ENCODE results near the gene CCDC183. TPM values are rescaled to one million over a fixed set of nuclear protein-coding genes. Genes with fewer than 3 reads are reported as not detected.
A peak's percentile ranks its signal among the peaks of the same experiment; 100 is the strongest.

CCDC183 gene
- total and polyA plus RNA-seq, 10 donors: 0.41 to 1.6 (median 0.69) TPM

GRCh38 chr9:136748201-136748600, 47.9 kb upstream of the CCDC183 start, which contains the start of gene LCN6:
LCN6 (minus strand) TSS chr9:136748525; CDS start chr9:136748483, 42 bp downstream.
- Histone ChIP-seq H3K27me3 (replicated peaks in 1 of 7) (peaks cover 0 to 19% (median under 1%) of the 10 kb centered on the region in 7 donors), H3K27ac (peak within 1 kb of the TSS in 6 of 8 donors; percentile 13 to 76 (median 61)), H3K9me3 (peaks cover 0 to 26% (median 23%) of the 10 kb centered on the region in 8 donors), H3K4me3 (no peak within 1 kb of the TSS), H3K36me3 (no peaks in the 10 kb centered on the region), H3K4me1 (peaks cover 12 to 57% (median 21%) of the 10 kb centered on the region in 6 donors)
- intact Hi-C loops (cut with DNase I; ENCODE audit: low total_unique reads): no loop called here
- TF ChIP-seq CTCF (IDR thresholded peaks at IDR 0.05 in 8 of 11, conservative IDR thresholded peaks at IDR 0.05 in 3 of 11) (no peak), POLR2AphosphoS5 (IDR thresholded peaks at IDR 0.05) (no peak), POLR2A (IDR thresholded peaks at IDR 0.05) (no peak)
- no peak for DNase-seq
- 57 to 74% (median 69%) methylated on average over 8 of the region's 8 CpGs for WGBS, 5 donors

GRCh38 chr9:136748666-136749611, 47.2 kb upstream of the CCDC183 start:
- peak; percentile 75 for DNase-seq
- no peaks in the 10 kb centered on the region for H3K36me3 ChIP-seq
- H3K4me1 ChIP-seq: peaks cover 12 to 58% (median 20%) of the 10 kb centered on the region in 6 donors
- intact Hi-C loops (cut with DNase I; ENCODE audit: low total_unique reads): no loop called here
- H3K27me3 ChIP-seq (replicated peaks in 1 of 7): peaks cover 0 to 12% (median 0%) of the 10 kb centered on the region in 7 donors
- 44 to 54% (median 51%) methylated on average over 15 to 21 of the region's 21 CpGs for WGBS, 5 donors
- peak overlapping the region in 6 of 8 donors; percentile 13 to 76 (median 61) for H3K27ac ChIP-seq
- H3K9me3 ChIP-seq: peaks cover 0 to 33% (median 24%) of the 10 kb centered on the region in 8 donors
- H3K4me3 ChIP-seq: no peak overlapping the region
- TF ChIP-seq CTCF (IDR thresholded peaks at IDR 0.05 in 8 of 11, conservative IDR thresholded peaks at IDR 0.05 in 3 of 11) (no peak), POLR2AphosphoS5 (IDR thresholded peaks at IDR 0.05) (peak in 2 of 3 donors; percentile 56 to 58)

- Histone ChIP-seq H3K27me3 (replicated peaks in 1 of 7) (peaks cover 0 to 9% (median 0%) of the 10 kb centered on the region in 7 donors), H3K36me3 (no peaks in the 10 kb centered on the region), H3K27ac (peak overlapping the region in 2 of 8 donors; percentile 56 to 76), H3K4me3 (no peak overlapping the region), H3K4me1 (peaks cover 12 to 64% (median 24%) of the 10 kb centered on the region in 6 donors), H3K9me3 (peaks cover 0 to 35% (median 24%) of the 10 kb centered on the region in 8 donors)
- intact Hi-C loops (cut with DNase I; ENCODE audit: low total_unique reads): no loop called here
- TF ChIP-seq CTCF (IDR thresholded peaks at IDR 0.05 in 8 of 11, conservative IDR thresholded peaks at IDR 0.05 in 3 of 11) (no peak), POLR2A (IDR thresholded peaks at IDR 0.05) (no peak), POLR2AphosphoS5 (IDR thresholded peaks at IDR 0.05) (no peak)
- no peak for DNase-seq
- 54 to 72% (median 62%) methylated on average over 2 of the region's 2 CpGs for WGBS, 5 donors
These were observed 45.6 kb upstream of the CCDC183 start for GRCh38 chr9:136750526-136750925.

GRCh38 chr9:136751244-136751643, 44.9 kb upstream of the CCDC183 start:
- intact Hi-C loops (cut with DNase I; ENCODE audit: low total_unique reads): no loop called here
- Histone ChIP-seq H3K4me3 (no peak overlapping the region), H3K9me3 (peaks cover 0 to 42% (median 25%) of the 10 kb centered on the region in 8 donors), H3K4me1 (peaks cover 12 to 59% (median 24%) of the 10 kb centered on the region in 6 donors), H3K27ac (no peak overlapping the region), H3K27me3 (replicated peaks in 1 of 7) (peaks cover 0 to 9% (median 0%) of the 10 kb centered on the region in 7 donors), H3K36me3 (no peaks in the 10 kb centered on the region)
- no peak for DNase-seq
- 62 to 91% (median 80%) methylated on average over 1 of the region's 1 CpG for WGBS, 5 donors
- TF ChIP-seq POLR2A (IDR thresholded peaks at IDR 0.05): no peak
- no peak for TF ChIP-seq POLR2AphosphoS5 (IDR thresholded peaks at IDR 0.05)
- no peak for TF ChIP-seq CTCF (IDR thresholded peaks at IDR 0.05 in 8 of 11, conservative IDR thresholded peaks at IDR 0.05 in 3 of 11)

All from spleen (tissue), 11 donors.